Measurements from ENCODE around the gene TPRA1.

- TF ChIP-seq POLR2AphosphoS5 (IDR thresholded peaks at IDR 0.05; ENCODE audit: low read depth, low read length) (peak; percentile 25; the same call in 1 of the 2 replicates), POLR2A (IDR thresholded peaks at IDR 0.05; ENCODE audit: low read depth, low read length) (no peak), TAF1 (IDR thresholded peaks at IDR 0.05; ENCODE audit: low read depth, low read length) (no peak), SPI1 (IDR thresholded peaks at IDR 0.05; ENCODE audit: low read depth, low read length) (no peak), POU2F2 (IDR thresholded peaks at IDR 0.05; ENCODE audit: low read depth, low read length) (no peak), PAX5 (IDR thresholded peaks at IDR 0.05; ENCODE audit: insufficient read depth, low read length, severe bottlenecking) (no peak)
Measured at GRCh38 chr3:127606086-127606805, 15.7 kb upstream of the TPRA1 start.

Measured in GM12891 (cell line).